ENCODE data around the gene PCP2.

Gene PCP2

GRCh38 chr19:7623725-7624603 lies 9.6 kb downstream of the PCP2 start:
- no peak overlapping the region for H3K4me3 ChIP-seq (ENCODE audit: low read depth, low read length)
- no peak for DNase-seq (ENCODE audit: low read depth)

- no peak overlapping the region for H3K4me3 ChIP-seq (ENCODE audit: low read depth, low read length)
- no peak for DNase-seq (ENCODE audit: low read depth)
Observed at GRCh38 chr19:7622933-7623685, 10.4 kb downstream of the PCP2 start.

- no peak overlapping the region for H3K4me3 ChIP-seq (ENCODE audit: low read depth, low read length)
- DNase-seq (ENCODE audit: low read depth), result no peak
Observed at GRCh38 chr19:7620442-7621412, 12.8 kb downstream of the PCP2 start.

GRCh38 chr19:7619671-7620441 lies 13.7 kb downstream of the PCP2 start:
- no peak for DNase-seq (ENCODE audit: low read depth)
- no peak overlapping the region for H3K4me3 ChIP-seq (ENCODE audit: low read depth, low read length)

- no peak for DNase-seq (ENCODE audit: low read depth)
- no peak overlapping the region for H3K4me3 ChIP-seq (ENCODE audit: low read depth, low read length)
Observed at GRCh38 chr19:7618771-7619510, 14.6 kb downstream of the PCP2 start.

- H3K4me3 ChIP-seq (ENCODE audit: low read depth, low read length), result no peak overlapping the region
- no peak for DNase-seq (ENCODE audit: low read depth)
Observed at GRCh38 chr19:7618348-7618747, 15.2 kb downstream of the PCP2 start.

- DNase-seq (ENCODE audit: low read depth), result no peak
- H3K4me3 ChIP-seq (ENCODE audit: low read depth, low read length), result no peak overlapping the region
Observed at GRCh38 chr19:7617735-7618134, 15.8 kb downstream of the PCP2 start.

GRCh38 chr19:7617172-7617571 lies 16.3 kb downstream of the PCP2 start:
- H3K4me3 ChIP-seq (ENCODE audit: low read depth, low read length), result no peak overlapping the region
- no peak for DNase-seq (ENCODE audit: low read depth)

- H3K4me3 ChIP-seq (ENCODE audit: low read depth, low read length), result no peak overlapping the region
- DNase-seq (ENCODE audit: low read depth), result no peak
Observed at GRCh38 chr19:7614859-7615741, 18.4 kb downstream of the PCP2 start.

- H3K4me3 ChIP-seq (ENCODE audit: low read depth, low read length), result no peak overlapping the region
- DNase-seq (ENCODE audit: low read depth), result no peak
Observed at GRCh38 chr19:7612282-7613274, 20.9 kb downstream of the PCP2 start.

- H3K4me3 ChIP-seq (ENCODE audit: low read depth, low read length), result no peak overlapping the region
Observed at GRCh38 chr19:7611541-7612279, 21.8 kb downstream of the PCP2 start.

GRCh38 chr19:7610491-7611240 lies 22.9 kb downstream of the PCP2 start:
- no peak for DNase-seq (ENCODE audit: low read depth)
- no peak overlapping the region for H3K4me3 ChIP-seq (ENCODE audit: low read depth, low read length)

More at GRCh38 chr19:7611541-7612279, 21.8 kb downstream of the PCP2 start:
- no peak for DNase-seq (ENCODE audit: low read depth)

- no peak for DNase-seq (ENCODE audit: low read depth)
- H3K4me3 ChIP-seq (ENCODE audit: low read depth, low read length), result no peak overlapping the region
Observed at GRCh38 chr19:7607874-7608560, 25.5 kb downstream of the PCP2 start.

- DNase-seq (ENCODE audit: low read depth), result no peak
- H3K4me3 ChIP-seq (ENCODE audit: low read depth, low read length), result no peak overlapping the region
Observed at GRCh38 chr19:7607212-7607873, 26.2 kb downstream of the PCP2 start.
